ENCODE measurements around the gene ZNF195. TPM values are rescaled to one million over a fixed set of nuclear protein-coding genes. Genes with fewer than 3 reads are reported as not detected.
A peak's percentile ranks its signal among the peaks of the same experiment; 100 is the strongest.
"Not testable (repeated sequence)": the region's sequence is repeated elsewhere in the genome, so short reads cannot be mapped to it uniquely, and the experiment has no call there.

The ZNF195 gene
- total and polyA plus RNA-seq, 5 donors from 2014 or later, result 23.1 to 31.3 (median 25.5) TPM

GRCh38 chr11:3397210-3397609 is 18.3 kb upstream of the ZNF195 start:
- H3K36me3 Mint-ChIP-seq; H3K9me3 ChIP-seq (ENCODE audit: control insufficient read depth in 2 of 2, low read length in 2 of 2); H3K36me3 ChIP-seq (ENCODE audit: control insufficient read depth, insufficient read depth, low read length); H3K4me1 Mint-ChIP-seq; H3K27ac ChIP-seq (ENCODE audit: insufficient read depth, low read length, poor library complexity, severe bottlenecking); H3K4me3 ChIP-seq (ENCODE audit: low read depth, low read length); ATAC-seq (ENCODE audit: low read depth in 2 of 2); H3K27me3 ChIP-seq (ENCODE audit: control insufficient read depth, insufficient read depth, low read length); DNase-seq; H3K27ac Mint-ChIP-seq; H3K4me1 ChIP-seq (ENCODE audit: control insufficient read depth, insufficient read depth, low read length, poor library complexity, severe bottlenecking); H3K9me3 Mint-ChIP-seq; H3K4me3 Mint-ChIP-seq: not testable (repeated sequence)
- H3K27me3 Mint-ChIP-seq, result peaks cover 13% of the 10 kb centered on the region

GRCh38 chr11:3395468-3395867 is 16.5 kb upstream of the ZNF195 start:
- DNase-seq, H3K36me3 Mint-ChIP-seq: not testable (repeated sequence)

GRCh38 chr11:3394956-3395355 is 16.0 kb upstream of the ZNF195 start:
- not testable (repeated sequence) for H3K4me1 ChIP-seq (ENCODE audit: control insufficient read depth, insufficient read depth, low read length, poor library complexity, severe bottlenecking); H3K27me3 ChIP-seq (ENCODE audit: control insufficient read depth, insufficient read depth, low read length); ATAC-seq (ENCODE audit: low read depth in 2 of 2); H3K9me3 Mint-ChIP-seq; H3K4me1 Mint-ChIP-seq; DNase-seq; H3K27me3 Mint-ChIP-seq; H3K36me3 Mint-ChIP-seq; H3K4me3 ChIP-seq (ENCODE audit: low read depth, low read length); H3K27ac ChIP-seq (ENCODE audit: insufficient read depth, low read length, poor library complexity, severe bottlenecking); H3K4me3 Mint-ChIP-seq; H3K36me3 ChIP-seq (ENCODE audit: control insufficient read depth, insufficient read depth, low read length); H3K27ac Mint-ChIP-seq; H3K9me3 ChIP-seq (ENCODE audit: control insufficient read depth in 2 of 2, low read length in 2 of 2)

More at GRCh38 chr11:3395468-3395867, 16.5 kb upstream of the ZNF195 start:
- ATAC-seq (ENCODE audit: low read depth in 2 of 2); H3K27me3 Mint-ChIP-seq; H3K9me3 Mint-ChIP-seq; H3K36me3 ChIP-seq (ENCODE audit: control insufficient read depth, insufficient read depth, low read length); H3K4me1 ChIP-seq (ENCODE audit: control insufficient read depth, insufficient read depth, low read length, poor library complexity, severe bottlenecking); H3K27ac Mint-ChIP-seq; H3K27ac ChIP-seq (ENCODE audit: insufficient read depth, low read length, poor library complexity, severe bottlenecking); H3K4me1 Mint-ChIP-seq; H3K4me3 ChIP-seq (ENCODE audit: low read depth, low read length); H3K4me3 Mint-ChIP-seq; H3K9me3 ChIP-seq (ENCODE audit: control insufficient read depth in 2 of 2, low read length in 2 of 2); H3K27me3 ChIP-seq (ENCODE audit: control insufficient read depth, insufficient read depth, low read length): not testable (repeated sequence)

- H3K9me3 ChIP-seq (ENCODE audit: control insufficient read depth in 2 of 2, low read length in 2 of 2); DNase-seq; H3K9me3 Mint-ChIP-seq; H3K4me1 ChIP-seq (ENCODE audit: control insufficient read depth, insufficient read depth, low read length, poor library complexity, severe bottlenecking); H3K4me3 ChIP-seq (ENCODE audit: low read depth, low read length); H3K27me3 Mint-ChIP-seq; H3K36me3 ChIP-seq (ENCODE audit: control insufficient read depth, insufficient read depth, low read length); H3K4me3 Mint-ChIP-seq; H3K36me3 Mint-ChIP-seq; ATAC-seq (ENCODE audit: low read depth in 2 of 2); H3K27me3 ChIP-seq (ENCODE audit: control insufficient read depth, insufficient read depth, low read length); H3K27ac ChIP-seq (ENCODE audit: insufficient read depth, low read length, poor library complexity, severe bottlenecking); H3K27ac Mint-ChIP-seq; H3K4me1 Mint-ChIP-seq: not testable (repeated sequence)
Measured at GRCh38 chr11:3393450-3393849, 14.5 kb upstream of the ZNF195 start.

GRCh38 chr11:3382613-3383285 is 3.8 kb upstream of the ZNF195 start:
- ATAC-seq (ENCODE audit: low read depth in 2 of 2) (no peak), DNase-seq (no peak)
- Mint-ChIP-seq H3K27me3 (peaks cover 4% of the 10 kb centered on the region), H3K9me3 (peaks cover 0 to 2% (median 0%) of the 10 kb centered on the region in 7 donors), H3K36me3 (peaks cover 4% of the 10 kb centered on the region), H3K27ac (no peak overlapping the region), H3K4me1 (peaks cover 7 to 28% (median 11%) of the 10 kb centered on the region in 4 donors), H3K4me3 (no peak overlapping the region)
- Histone ChIP-seq H3K4me1 (ENCODE audit: control insufficient read depth, insufficient read depth, low read length, poor library complexity, severe bottlenecking) (peaks cover 13% of the 10 kb centered on the region), H3K4me3 (ENCODE audit: low read depth, low read length) (no peak overlapping the region), H3K36me3 (ENCODE audit: control insufficient read depth, insufficient read depth, low read length) (no peaks in the 10 kb centered on the region), H3K27ac (ENCODE audit: insufficient read depth, low read length, poor library complexity, severe bottlenecking) (no peak overlapping the region), H3K9me3 (ENCODE audit: control insufficient read depth in 2 of 2, low read length in 2 of 2) (no peaks in the 10 kb centered on the region), H3K27me3 (ENCODE audit: control insufficient read depth, insufficient read depth, low read length) (no peaks in the 10 kb centered on the region)

GRCh38 chr11:3381794-3382193 is 2.8 kb upstream of the ZNF195 start:
- H3K4me1 ChIP-seq (ENCODE audit: control insufficient read depth, insufficient read depth, low read length, poor library complexity, severe bottlenecking), result peaks cover 23% of the 10 kb centered on the region
- H3K4me3 ChIP-seq (ENCODE audit: low read depth, low read length), result no peak overlapping the region
- H3K36me3 Mint-ChIP-seq, result peaks cover 6% of the 10 kb centered on the region
- H3K27ac Mint-ChIP-seq, result peak overlapping the region in 2 of 3 donors; percentile 15 to 20
- H3K4me1 Mint-ChIP-seq, result peaks cover 7 to 37% (median 18%) of the 10 kb centered on the region in 4 donors
- ATAC-seq (ENCODE audit: low read depth in 2 of 2) (no peak), DNase-seq (no peak)
- peaks cover 4% of the 10 kb centered on the region for H3K27me3 Mint-ChIP-seq
- peaks cover 6% of the 10 kb centered on the region for H3K36me3 ChIP-seq (ENCODE audit: control insufficient read depth, insufficient read depth, low read length)
- H3K9me3 Mint-ChIP-seq, result peaks cover 0 to 2% (median 0%) of the 10 kb centered on the region in 7 donors
- H3K9me3 ChIP-seq (ENCODE audit: control insufficient read depth in 2 of 2, low read length in 2 of 2), result no peaks in the 10 kb centered on the region
- no peak overlapping the region for H3K27ac ChIP-seq (ENCODE audit: insufficient read depth, low read length, poor library complexity, severe bottlenecking)
- H3K27me3 ChIP-seq (ENCODE audit: control insufficient read depth, insufficient read depth, low read length), result no peaks in the 10 kb centered on the region
- no peak overlapping the region for H3K4me3 Mint-ChIP-seq

- Mint-ChIP-seq H3K9me3 (peaks cover 0 to 4% (median 0%) of the 10 kb centered on the region in 7 donors), H3K27ac (peak overlapping the region; percentile 32 to 92 (median 36))
- no peaks in the 10 kb centered on the region for H3K27me3 ChIP-seq (ENCODE audit: control insufficient read depth, insufficient read depth, low read length)
Measured at GRCh38 chr11:3380706-3381545, 2.0 kb upstream of the ZNF195 start.

More at GRCh38 chr11:3380706-3381545, 2.0 kb upstream of the ZNF195 start:
- ATAC-seq (ENCODE audit: low read depth in 2 of 2) (no peak), DNase-seq (no peak)
- peaks cover 10 to 46% (median 25%) of the 10 kb centered on the region in 4 donors for H3K4me1 Mint-ChIP-seq
- H3K4me3 ChIP-seq (ENCODE audit: low read depth, low read length), result no peak overlapping the region
- H3K36me3 ChIP-seq (ENCODE audit: control insufficient read depth, insufficient read depth, low read length), result peaks cover 6% of the 10 kb centered on the region
- H3K27ac ChIP-seq (ENCODE audit: insufficient read depth, low read length, poor library complexity, severe bottlenecking), result no peak overlapping the region
- H3K4me1 ChIP-seq (ENCODE audit: control insufficient read depth, insufficient read depth, low read length, poor library complexity, severe bottlenecking), result peaks cover 24% of the 10 kb centered on the region
- peaks cover 4% of the 10 kb centered on the region for H3K27me3 Mint-ChIP-seq
- peaks cover 9% of the 10 kb centered on the region for H3K36me3 Mint-ChIP-seq
- no peaks in the 10 kb centered on the region for H3K9me3 ChIP-seq (ENCODE audit: control insufficient read depth in 2 of 2, low read length in 2 of 2)
- H3K4me3 Mint-ChIP-seq, result peak overlapping the region in 2 of 4 donors; percentile 29 to 90
